ENCODE results near the gene TIGD7.
A peak's percentile ranks its signal among the peaks of the same experiment; 100 is the strongest.

TIGD7 gene, protein sequence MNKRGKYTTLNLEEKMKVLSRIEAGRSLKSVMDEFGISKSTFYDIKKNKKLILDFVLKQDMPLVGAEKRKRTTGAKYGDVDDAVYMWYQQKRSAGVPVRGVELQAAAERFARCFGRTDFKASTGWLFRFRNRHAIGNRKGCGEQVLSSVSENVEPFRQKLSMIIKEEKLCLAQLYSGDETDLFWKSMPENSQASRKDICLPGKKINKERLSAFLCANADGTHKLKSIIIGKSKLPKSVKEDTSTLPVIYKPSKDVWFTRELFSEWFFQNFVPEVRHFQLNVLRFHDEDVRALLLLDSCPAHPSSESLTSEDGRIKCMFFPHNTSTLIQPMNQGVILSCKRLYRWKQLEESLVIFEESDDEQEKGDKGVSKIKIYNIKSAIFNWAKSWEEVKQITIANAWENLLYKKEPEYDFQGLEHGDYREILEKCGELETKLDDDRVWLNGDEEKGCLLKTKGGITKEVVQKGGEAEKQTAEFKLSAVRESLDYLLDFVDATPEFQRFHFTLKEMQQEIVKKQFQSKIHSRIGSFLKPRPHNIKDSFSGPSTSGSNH

DNA sequence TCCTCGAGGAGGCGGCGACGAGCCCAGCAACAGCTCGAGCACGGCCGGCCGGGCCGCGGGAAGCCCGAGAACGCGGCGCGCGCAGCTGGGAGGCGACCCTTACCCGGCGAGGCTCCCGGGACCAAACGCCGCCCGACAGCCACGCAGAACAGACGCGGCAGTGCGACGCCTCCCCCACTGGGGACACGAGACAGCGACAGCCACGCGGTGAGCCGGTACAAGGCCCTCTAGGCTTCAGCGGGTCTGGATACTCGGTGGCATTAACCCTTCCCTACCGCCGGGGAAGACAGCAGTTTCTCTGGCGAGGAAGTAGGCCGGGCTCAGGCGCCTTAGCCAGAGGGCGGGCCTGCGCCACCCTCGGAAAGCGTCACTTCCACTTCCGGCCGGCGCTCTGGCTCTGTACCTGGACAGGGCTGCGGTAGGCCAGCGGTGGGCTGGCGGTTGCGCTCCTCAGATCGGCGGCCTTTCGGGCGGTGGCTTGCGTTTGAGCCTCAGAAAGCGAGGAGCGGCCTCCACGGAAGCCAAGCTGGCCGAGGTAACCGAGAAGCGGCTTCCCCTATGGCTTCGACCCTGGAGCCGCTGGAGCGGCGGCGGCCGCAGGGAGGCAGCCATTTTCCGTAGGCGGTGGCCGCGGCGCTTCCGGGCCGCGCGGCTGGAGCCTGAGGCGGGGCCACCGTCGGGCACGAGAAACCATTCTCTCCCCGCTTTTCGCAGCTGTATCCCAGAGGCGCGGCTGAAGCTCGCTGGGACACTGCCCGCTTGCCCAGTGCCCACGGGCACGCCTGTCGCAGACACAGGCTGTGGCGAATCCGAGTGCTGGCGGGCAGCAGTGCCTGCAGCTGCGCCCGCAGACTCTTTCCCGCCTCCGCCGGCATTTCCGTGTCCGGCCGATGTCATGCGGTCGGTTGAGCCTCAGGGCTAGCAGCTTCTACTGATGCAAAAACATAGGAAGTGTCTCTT lies at the start of gene TIGD7, which contains the start of gene ZNF75A:
Gene TIGD7, minus strand, starts transcription at position 322 of the 960 bp plus-strand sequence. CDS start 4,816 bp downstream, outside the sequence.
Gene ZNF75A, plus strand, starts transcription at position 389 of the 960 bp plus-strand sequence. CDS start 2,932 bp downstream, outside the sequence.
- DNase-seq = peak; percentile 93

DNA sequence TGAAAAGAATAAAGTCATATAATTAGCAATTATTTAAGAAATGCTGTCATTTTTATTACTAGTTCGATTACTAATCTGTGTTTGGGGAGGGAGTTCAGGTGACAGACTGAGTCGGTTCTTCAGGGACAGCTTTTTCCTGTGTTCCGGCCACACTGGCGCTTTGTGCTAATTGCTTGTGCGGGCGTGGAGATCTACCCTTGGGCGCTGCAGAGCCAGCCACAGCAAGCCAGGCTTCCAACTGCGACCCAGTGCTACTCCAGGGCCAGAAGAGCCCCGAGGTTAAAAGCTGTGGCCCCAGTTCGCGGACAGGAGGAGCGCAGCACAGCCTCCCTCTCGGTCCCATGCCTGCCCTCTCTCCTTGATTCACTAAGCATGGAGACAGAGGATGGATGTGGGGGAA lies 43.9 kb upstream of the TIGD7 start:
- no peak for DNase-seq

DNA sequence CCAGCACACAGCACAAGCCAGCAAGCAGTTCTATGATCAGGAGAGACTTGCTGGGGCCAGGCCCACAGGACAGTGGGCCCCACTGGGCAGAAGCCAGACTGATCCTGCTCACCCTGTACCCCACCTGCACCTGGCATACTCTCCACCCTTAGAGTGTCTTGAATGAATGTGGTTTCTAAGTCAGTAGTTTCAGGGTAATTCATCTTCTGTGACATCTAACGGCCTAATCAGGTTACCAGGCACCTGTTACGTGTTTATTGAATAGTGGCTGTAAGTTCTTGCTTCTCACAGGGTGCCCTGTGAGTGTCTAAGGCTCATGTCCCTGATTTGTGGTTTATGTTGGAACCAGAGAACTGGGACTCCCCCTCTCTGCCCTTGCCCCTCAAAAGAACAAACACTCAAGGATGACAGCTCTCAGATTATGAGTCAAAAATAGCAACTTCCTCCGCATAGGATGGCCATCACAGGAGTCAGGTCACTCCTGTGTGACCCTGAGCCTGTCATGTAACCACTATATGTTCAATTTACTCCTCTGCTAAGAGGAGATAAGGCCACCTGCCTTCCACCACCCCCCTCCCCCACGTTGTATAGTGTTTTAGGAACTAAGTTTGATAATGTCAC lies 43.4 kb upstream of the TIGD7 start:
- no peak for DNase-seq

DNA sequence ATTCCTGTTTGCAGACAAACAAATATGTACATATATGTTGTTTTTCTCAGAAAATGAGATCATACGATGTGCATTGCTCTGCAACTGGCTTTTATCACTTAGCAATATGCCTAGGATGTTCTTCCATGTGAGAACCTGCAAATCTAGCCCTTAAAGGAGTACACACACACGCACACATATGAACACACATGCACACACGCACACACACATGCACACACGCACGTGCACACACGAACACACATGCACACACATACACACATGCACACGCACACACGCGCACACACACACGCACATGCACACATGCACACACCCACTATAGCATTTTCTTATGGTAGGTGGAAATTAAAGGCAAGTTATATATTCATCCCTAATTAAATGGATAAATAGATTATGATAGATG lies 42.4 kb upstream of the TIGD7 start:
- DNase-seq = no peak

DNA sequence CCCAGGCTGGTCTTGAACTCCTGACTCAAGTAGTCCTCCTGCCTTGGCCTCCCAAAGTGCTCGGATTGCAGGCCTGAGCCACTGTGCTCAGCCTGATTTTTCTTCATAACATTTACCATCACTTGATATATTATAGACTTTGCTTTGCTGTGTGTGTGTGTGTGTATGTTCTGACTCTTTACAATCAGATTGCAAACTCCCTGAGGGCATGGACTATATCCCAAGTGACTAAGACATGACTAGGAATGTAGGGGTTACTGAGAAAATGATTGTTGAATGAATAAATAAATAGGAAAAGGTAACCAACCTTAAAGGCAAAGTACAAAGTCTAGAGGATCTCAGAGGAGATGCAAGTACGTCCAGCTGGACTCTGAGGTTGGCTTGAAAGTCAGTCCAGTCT lies 40.8 kb upstream of the TIGD7 start:
- DNase-seq = no peak

DNA sequence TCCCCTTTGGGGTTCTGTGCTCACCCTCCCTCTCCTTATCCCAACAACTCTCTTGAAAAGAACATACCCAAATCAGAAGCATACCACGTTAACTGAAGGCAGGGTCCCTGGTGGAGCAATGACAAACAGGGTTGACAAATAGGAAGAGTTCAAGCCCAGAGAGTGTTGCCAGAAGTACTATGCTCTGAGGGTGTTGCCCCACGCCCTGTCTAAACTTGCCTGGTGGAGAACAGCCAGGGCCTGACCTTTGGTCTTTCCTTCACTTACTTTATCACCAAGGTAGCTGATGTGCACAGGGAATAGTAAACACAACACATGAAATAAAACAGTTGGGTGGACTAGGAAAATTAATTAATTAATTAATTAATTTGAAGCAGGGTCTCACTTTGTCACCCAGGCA lies 23.4 kb upstream of the TIGD7 start:
- DNase-seq = no peak

DNA sequence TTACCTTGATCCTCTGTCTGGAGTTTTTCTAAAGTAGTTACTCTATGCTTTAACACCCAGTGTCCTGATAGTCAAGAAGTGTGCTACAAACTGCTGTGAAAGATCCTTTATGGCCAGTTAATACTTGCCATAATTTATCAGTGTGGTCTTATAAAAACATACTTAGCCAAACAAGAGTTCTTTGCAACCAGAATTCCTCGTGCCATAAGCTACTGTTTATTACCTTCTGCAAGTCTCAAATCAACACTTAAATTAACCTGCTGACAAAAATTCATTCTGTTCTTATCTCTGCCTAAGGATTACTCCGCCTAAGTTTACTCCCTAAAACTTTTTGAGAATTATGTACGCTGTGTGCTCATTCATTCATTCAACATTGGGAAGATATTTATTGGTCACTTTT lies 22.9 kb upstream of the TIGD7 start:
- DNase-seq = no peak

DNA sequence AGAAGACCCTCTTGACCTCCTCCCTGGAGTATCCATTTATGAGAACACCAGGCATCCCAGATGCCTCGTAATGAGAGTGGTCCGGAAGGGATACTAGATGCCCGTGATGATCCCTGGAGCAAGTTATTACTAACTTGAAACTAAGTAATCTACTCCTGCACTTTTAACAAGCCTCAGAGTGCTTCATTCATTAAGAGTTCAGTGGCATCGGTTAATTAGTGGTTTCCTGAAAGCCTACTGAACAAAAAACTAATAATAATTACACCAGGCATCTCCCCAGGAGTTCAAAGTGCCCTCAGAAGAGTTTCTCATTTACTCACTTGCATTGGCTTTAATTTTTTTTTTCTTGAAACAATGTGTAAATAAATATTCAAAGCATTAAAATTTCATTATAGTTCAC lies 22.3 kb upstream of the TIGD7 start:
- DNase-seq = no peak

DNA sequence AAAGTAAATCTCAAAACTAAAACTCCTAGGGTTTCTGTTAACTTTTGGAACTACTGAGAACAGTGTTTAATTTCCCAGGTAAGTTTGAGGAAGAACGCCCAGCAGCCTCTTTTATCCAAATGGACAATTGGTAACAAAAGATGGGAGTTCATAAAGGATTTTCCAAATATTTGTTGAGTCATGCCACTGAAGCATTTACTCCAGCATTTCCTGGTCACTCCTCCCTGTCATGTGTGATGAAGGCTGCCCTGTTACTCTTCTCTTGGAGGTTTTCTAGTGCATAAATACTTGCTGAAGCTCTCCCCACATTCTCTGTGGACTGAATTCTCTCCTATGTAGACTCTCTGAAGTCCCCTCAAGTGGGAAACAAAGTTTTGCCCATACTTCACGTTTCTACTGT lies 16.6 kb upstream of the TIGD7 start:
- DNase-seq = no peak

DNA sequence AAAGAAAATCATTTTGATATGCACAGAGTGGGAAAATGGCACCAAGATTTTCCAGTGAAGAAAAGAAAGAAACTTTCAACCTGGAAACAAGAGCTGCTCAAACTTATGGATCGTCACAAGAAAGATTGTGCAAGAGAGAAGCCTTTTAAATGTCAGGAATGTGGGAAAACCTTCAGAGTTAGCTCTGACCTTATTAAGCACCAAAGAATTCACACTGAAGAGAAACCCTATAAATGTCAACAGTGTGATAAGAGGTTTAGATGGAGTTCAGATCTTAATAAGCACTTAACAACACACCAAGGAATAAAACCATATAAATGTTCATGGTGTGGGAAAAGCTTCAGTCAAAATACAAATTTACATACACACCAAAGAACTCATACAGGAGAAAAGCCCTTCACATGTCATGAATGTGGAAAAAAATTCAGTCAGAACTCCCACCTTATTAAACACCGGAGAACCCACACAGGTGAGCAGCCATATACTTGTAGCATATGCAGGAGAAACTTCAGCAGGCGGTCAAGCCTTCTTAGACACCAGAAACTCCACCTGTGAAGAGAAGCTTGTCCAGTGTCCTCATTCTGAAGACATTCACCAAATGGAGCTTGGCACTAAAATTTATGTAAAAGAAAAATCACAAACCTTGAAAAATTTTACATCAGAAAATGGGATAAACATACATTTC lies 12.2 kb upstream of the TIGD7 start:
- no peak for DNase-seq

DNA sequence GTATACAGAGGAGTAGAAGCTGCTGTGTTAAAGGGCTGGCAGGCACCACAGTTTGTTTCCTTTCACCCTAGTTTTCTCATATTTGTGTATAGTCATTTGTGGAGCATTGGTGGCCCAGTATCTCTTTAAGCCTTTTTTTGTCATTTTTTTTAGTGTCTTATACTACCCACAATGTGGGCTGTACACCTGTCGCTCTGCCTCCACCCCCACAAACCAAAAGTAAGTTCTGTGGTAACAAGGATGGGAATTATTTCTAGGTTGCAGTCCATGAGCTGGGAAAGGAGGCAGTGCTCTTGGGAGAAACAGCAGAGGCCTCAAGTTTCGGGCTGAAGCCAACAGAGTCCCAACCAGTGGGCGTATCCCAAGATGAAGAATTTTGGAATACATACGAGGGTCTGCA lies 6.3 kb upstream of the TIGD7 start:
- DNase-seq = no peak

DNA sequence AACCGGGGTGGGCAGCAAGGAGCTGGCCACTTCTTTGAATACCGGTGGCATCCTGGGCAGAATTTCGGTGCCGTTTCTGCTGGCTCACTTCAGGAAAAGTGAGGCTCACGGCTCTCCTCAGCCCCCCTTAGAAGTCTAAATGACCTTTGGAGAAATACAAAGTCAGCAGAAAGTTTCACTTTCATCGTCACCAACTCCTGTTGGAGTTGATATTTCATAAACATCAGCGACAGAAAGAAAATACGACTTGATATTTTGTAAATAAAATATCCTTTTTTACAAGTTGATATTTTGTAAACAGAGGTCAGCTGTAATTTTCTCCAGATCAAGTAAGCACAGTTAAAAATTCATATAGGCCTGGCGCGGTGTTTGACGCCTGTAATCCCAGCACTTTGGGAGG lies 848 bp upstream of the TIGD7 start:
- DNase-seq = no peak

DNA sequence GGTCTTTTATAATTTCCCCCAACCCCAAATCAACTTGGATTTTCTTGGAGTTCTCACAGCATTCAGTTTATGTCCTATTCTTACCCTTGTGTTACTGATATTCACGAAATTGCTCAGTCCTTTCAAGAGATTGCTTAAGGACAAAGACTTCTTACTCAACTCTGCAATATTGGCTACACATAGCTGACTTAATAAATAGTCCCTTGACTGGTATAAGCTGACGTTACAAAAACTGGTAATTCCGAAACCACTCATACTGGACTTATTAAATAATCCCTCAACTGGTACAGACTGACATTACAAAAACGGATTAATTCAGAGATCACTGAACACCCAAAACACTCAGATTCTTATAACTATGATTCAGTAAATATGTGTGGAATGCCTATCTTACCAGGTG lies 860 bp downstream of the TIGD7 start:
- DNase-seq = no peak

DNA sequence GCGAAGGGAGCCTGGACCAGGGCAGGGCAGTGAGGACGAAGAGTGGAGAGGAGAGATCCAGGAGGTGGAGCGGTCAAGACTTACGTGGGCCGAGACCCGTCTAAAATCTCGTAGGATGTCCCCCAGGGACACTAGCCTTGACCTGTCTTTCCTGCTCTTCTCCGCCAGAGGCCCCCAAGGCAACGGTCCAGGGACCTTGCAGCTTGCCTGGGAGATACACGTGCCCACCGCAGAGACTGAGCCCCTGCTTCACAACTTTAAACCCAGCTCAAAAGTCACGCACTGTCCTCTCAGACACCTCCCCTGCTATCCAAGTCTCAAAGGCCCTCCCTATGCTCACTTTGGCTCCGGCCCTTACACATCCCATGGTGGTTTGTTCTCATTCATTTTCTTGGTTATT lies 9.4 kb downstream of the TIGD7 start:
- no peak for DNase-seq

DNA sequence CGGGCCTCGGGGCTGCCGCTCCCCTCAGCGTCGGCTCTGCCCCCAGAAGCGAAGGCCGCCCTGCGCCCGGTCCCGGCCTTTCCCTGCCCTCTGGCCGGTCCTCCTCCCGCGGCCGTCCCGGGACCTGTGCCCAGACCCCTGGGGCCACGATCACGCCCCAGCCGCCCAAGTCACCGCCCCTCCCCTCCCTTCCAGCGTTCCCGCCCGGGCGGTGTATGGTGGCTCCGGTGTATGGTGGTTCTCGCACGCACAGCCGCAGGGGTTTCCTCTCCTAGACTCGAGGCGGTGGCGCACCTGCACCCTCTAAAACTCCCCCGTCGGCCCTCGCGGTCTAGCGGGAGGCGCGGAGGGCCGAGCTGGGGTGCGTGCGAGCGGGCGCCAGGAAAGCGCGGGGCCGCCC lies 10.0 kb downstream of the TIGD7 start:
- no peak for DNase-seq

DNA sequence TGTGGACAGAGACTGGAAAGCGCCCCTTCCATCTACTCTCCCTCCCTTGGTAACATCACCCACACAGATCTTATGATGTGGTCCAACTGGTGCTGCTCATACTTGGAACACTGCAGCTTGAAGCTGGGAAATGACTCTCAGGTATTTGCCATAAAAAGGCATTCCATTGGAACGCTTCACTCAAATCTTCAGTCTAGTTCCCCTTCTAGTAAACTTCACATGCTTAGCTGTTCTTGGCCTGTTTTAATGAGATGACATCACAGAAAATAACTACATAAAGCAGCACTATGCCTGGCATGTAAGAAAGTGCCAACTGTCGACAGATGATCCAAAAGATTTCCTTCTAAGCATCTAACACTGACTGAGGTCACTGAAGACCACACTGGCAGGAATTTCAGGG lies 12.6 kb downstream of the TIGD7 start:
- no peak for DNase-seq

DNA sequence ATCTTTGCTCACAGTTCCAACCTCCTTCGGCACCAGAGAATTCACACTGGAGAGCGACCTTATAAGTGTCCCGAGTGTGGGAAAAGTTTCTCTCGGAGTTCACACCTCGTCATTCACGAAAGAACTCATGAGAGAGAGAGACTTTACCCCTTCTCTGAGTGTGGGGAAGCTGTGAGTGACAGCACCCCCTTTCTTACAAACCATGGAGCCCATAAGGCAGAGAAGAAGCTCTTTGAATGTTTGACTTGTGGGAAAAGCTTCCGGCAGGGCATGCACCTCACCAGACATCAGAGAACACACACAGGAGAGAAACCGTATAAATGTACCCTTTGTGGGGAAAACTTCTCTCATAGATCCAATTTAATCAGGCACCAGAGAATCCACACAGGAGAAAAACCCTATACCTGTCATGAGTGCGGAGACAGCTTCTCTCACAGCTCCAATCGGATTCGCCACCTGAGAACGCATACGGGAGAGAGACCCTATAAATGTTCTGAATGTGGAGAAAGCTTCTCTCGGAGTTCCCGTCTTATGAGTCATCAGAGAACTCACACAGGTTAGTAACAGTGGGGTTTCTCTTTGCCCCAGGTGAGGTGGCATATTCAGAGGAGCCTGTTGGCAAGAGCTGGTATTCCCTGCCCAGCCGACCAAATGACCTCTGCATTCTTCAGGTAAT lies 15.1 kb downstream of the TIGD7 start:
- no peak for DNase-seq

DNA sequence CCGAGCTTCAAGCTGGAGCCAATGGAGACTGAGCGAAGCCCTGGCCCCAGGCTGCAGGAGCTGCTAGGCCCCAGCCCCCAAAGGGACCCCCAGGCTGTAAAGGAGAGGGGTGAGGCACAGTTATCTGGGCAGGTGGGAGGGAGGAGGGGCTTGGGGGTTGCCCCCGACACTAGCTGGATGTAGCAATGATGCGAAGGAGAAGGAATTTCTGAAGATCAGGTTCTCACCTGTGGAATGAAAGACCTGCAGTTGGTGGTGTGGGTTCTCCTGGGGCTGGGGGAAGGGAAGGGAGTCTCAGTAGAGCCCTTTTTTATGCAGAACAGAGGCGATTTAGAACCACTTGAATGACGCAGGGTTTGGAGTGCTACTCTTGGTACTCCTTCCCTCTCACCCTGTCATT lies 20.1 kb downstream of the TIGD7 start:
- no peak for DNase-seq

DNA sequence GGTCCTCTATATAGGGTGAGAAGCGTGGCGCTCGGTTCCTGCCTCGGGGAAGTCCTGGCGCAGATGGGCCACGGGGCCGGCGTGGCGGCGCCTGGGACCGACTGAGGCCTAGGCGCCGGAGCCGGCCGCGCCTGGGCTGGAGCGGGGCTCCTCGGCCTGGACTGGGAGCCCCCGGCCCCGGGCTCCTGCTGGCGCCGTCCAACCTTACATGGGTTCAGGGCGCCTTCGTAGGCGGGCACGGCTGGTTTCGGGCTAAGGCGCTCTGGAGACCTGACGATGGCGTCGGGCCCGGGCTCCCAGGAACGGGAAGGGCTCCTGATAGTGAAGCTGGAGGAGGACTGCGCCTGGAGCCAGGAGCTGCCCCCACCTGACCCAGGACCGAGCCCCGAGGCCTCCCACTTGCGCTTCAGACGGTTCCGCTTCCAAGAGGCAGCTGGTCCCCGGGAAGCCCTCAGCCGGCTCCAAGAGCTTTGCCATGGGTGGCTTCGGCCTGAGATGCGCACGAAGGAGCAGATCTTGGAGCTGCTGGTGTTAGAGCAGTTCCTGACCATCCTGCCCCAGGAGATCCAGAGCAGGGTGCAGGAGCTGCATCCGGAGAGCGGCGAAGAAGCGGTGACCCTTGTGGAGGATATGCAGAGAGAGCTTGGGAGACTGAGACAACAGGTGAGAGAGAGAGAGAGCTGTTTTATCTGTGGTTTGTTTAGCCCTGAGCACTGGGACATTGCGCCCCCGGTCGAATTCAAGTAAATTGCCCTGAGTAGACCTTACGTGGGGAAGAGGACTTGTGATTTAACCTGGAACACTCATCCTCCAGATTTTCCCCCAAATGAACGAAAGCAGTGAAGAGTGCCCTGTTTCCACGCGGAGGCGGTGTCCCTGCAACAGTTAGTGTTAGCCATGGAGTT lies 21.4 kb downstream of the TIGD7 start:
- DNase-seq = no peak

DNA sequence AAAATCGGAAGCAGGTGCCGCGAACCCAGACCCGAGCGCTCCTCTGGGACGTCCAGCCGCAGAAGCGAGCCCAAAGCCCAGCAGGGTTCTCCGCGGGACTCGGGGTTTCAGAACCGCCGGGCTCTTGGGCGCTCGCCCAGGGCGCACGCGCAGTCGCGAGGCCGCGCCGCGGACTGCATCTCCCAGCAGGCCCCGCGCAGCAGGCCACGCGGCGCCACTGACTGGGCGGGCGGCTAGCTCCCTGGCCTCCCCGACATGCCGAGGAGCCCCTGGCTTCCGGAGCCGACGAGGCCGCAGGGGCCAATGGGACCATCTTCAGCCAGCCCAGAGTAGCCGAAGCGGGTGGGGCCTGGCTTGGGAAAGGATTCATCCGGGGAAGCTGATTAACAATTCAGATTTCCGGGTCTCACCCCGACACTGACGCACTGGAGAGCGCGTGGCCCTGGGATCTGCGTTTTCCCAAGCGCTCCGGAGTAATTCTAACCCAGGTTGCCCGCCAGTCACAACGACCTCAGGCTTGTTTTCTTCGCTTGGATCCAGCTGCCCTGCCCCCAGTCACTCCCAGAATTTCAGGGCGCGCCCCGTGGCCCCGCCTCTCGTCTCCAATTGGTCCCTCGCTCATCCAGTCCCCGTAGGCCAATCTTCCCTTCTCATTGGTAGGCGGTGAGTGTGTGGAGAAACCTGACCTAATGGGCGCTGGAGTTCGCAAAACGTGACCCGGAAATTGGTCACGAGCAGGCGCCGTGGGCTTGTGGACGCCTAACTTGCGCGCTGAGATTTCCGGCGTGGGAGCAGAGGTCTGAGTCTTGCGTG lies 22.3 kb downstream of the TIGD7 start, which contains the start of gene ZNF263:
Gene ZNF263, plus strand, starts transcription at position 762 of the 813 bp plus-strand sequence. CDS start 328 bp downstream, outside the sequence.
- DNase-seq = peak; percentile 97
